Liver (tissue), 9 donors: ENCODE measurements around the gene FZD7. TPM values are rescaled to one million over a fixed set of nuclear protein-coding genes. Genes with fewer than 3 reads are reported as not detected.

Source experiments
- DNase-seq: peaks from one replicate; pipeline ENCODE4 v3.0.0-alpha.2; 2017; ENCODE audit warnings: low spot score
- H3K27ac ChIP-seq, 2 donors: one replicate each; pipeline ENCODE4 v1.7.0; 2013; ENCODE audit warnings: inconsistent platforms in 2 of 2, low read length in 2 of 2, control low read depth in 1 of 2, low read depth in 1 of 2, mild to moderate bottlenecking in 1 of 2
- H3K27me3 ChIP-seq, 4 donors: one replicate each; pipeline versions ENCODE4 v1.6.1 to v1.7.0; 2013; ENCODE audit warnings: low read length in 3 of 4, inconsistent platforms in 1 of 4, mild to moderate bottlenecking in 1 of 4, moderate library complexity in 1 of 4; ENCODE audit not compliant: control insufficient read depth in 4 of 4, insufficient read depth in 4 of 4
- H3K36me3 ChIP-seq, 4 donors: one replicate each; pipeline versions ENCODE4 v1.6.1 to v1.7.0; 2013; ENCODE audit warnings: low read length in 3 of 4, mild to moderate bottlenecking in 3 of 4, low read depth in 1 of 4, moderate library complexity in 1 of 4; ENCODE audit not compliant: control insufficient read depth in 4 of 4, insufficient read depth in 3 of 4
- H3K4me1 ChIP-seq, 4 donors: one replicate each; pipeline versions ENCODE4 v1.6.1 to v1.7.0; 2013; ENCODE audit warnings: low read length in 3 of 4, mild to moderate bottlenecking in 3 of 4, moderate library complexity in 1 of 4; ENCODE audit not compliant: control insufficient read depth in 4 of 4, insufficient read depth in 4 of 4
- H3K4me3 ChIP-seq, 3 donors: one replicate each; pipeline versions ENCODE4 v1.6.1 to v1.7.0; 2013; ENCODE audit warnings: low read length in 3 of 3, control low read depth in 1 of 3, low read depth in 1 of 3, mild to moderate bottlenecking in 1 of 3
- H3K9ac ChIP-seq, 2 donors: one replicate each; pipeline ENCODE4 v1.7.0; 2013; ENCODE audit warnings: low read length in 2 of 2, mild to moderate bottlenecking in 2 of 2, moderate library complexity in 2 of 2, control low read depth in 1 of 2, low read depth in 1 of 2
- H3K9me3 ChIP-seq, 4 donors: one replicate each; pipeline versions ENCODE4 v1.6.1 to v1.7.0; 2013; ENCODE audit warnings: low read length in 3 of 4; ENCODE audit not compliant: control insufficient read depth in 4 of 4
- ATF3 ChIP-seq: IDR thresholded peaks from 2 replicates; pipeline ENCODE4 v1.6.1; 2016; ENCODE audit warnings: antibody characterized with exemption
- EGR1 ChIP-seq, 2 donors: IDR thresholded peaks; 2 replicates each; pipeline ENCODE4 v1.6.1; 2016 to 2018; ENCODE audit warnings: antibody characterized with exemption in 2 of 2, low read depth in 2 of 2
- FOXA1 ChIP-seq: IDR thresholded peaks from 2 replicates; pipeline ENCODE4 v1.6.1; 2016; ENCODE audit warnings: antibody characterized with exemption
- FOXA2 ChIP-seq: IDR thresholded peaks from 2 replicates; pipeline ENCODE4 v1.6.1; 2016; ENCODE audit warnings: antibody characterized with exemption
- GABPA ChIP-seq, 2 donors: IDR thresholded peaks in 1 of 2; conservative IDR thresholded peaks in 1 of 2; 2 replicates each; pipeline ENCODE4 v1.6.1; 2016; ENCODE audit warnings: antibody characterized with exemption in 2 of 2, mild to moderate bottlenecking in 1 of 2, moderate library complexity in 1 of 2
- HNF4A ChIP-seq, 2 donors: conservative IDR thresholded peaks; 2 replicates each; pipeline ENCODE4 v1.6.1; 2016; ENCODE audit warnings: antibody characterized with exemption in 2 of 2, mild to moderate bottlenecking in 2 of 2
- HNF4G ChIP-seq: IDR thresholded peaks from 2 replicates; pipeline ENCODE4 v1.6.1; 2016; ENCODE audit warnings: antibody characterized with exemption
- JUND ChIP-seq, 2 donors: IDR thresholded peaks; 2 replicates each; pipeline ENCODE4 v1.6.1; 2016; ENCODE audit warnings: antibody characterized with exemption in 2 of 2
- NR2F2 ChIP-seq: IDR thresholded peaks from 2 replicates; pipeline ENCODE4 v1.6.1; 2016; ENCODE audit warnings: antibody characterized with exemption
- RAD21 ChIP-seq, 2 donors: IDR thresholded peaks; 2 replicates each; pipeline ENCODE4 v1.6.1; 2016; ENCODE audit warnings: antibody characterized with exemption in 2 of 2, mild to moderate bottlenecking in 2 of 2
- SP1 ChIP-seq: IDR thresholded peaks from 2 replicates; pipeline ENCODE4 v1.6.1; 2018; ENCODE audit warnings: antibody characterized with exemption, mild to moderate bottlenecking
- TAF1 ChIP-seq: conservative IDR thresholded peaks from 2 replicates; pipeline ENCODE4 v1.6.1; 2016; ENCODE audit warnings: antibody characterized with exemption, mild to moderate bottlenecking
- YY1 ChIP-seq: IDR thresholded peaks from 2 replicates; pipeline ENCODE4 v1.6.1; 2016; ENCODE audit warnings: antibody characterized with exemption, mild to moderate bottlenecking
- WGBS: extraction: QIAGEN DNeasy Blood & Tissue Kit; methylation state at CpG from one replicate; pipeline ENCODE4 v1.1.7; 2013; 5-methylcytosine and 5-hydroxymethylcytosine counted together
- polyA plus RNA-seq, 2 donors: library from polyadenylated mRNA; stranded (reverse) in 1 of 2; unstranded in 1 of 2; fragments of 200-250 nt in 1 of 2; fragments of >200 nt in 1 of 2; fragmentation: Nextera tagmentation in 1 of 2; extraction: Ambion mirVana in 1 of 2; gene quantifications; one replicate each; pipeline versions ENCODE4 v1.2.1 to v1.2.3, GENCODE V29; 2013 to 2015
- total RNA-seq, 2 donors: library from RNA; depleted of rRNA; stranded (reverse); fragments of >200 nt; gene quantifications; one replicate each; pipeline ENCODE4 v1.2.3, GENCODE V29; 2014
- TF ChIP-seq, protein P1 (sequence below): IDR thresholded peaks from 2 replicates; pipeline ENCODE4 v1.6.1; 2016; ENCODE audit warnings: antibody characterized with exemption
- TF ChIP-seq, protein P2 (sequence below): fragments of 150-350 bp; IDR thresholded peaks from 2 replicates; pipeline ENCODE4 v1.5.1; 2017; ENCODE audit warnings: improper control_type of control experiment, low read depth, low read length; ENCODE audit not compliant: missing input control
- TF ChIP-seq, protein P3 (sequence below): IDR thresholded peaks from 2 replicates; pipeline ENCODE4 v1.6.1; 2016; ENCODE audit warnings: antibody characterized with exemption
- donor health status: healthy.
- donor health status: healthy.
- donor health status: healthy.
- donor health status: healthy.
- donor health status: healthy.

FZD7 gene
- total and polyA plus RNA-seq, 4 donors = 0.21 to 1.5 (median 0.92) TPM

GRCh38 chr2:201996006-201996405 is 37.6 kb upstream of the FZD7 start:
- no peaks in the 10 kb centered on the region for H3K9me3 ChIP-seq
- no peaks in the 10 kb centered on the region for H3K36me3 ChIP-seq
- 70% methylated on average over 11 of the region's 11 CpGs for WGBS
- no peak for DNase-seq
- no peak overlapping the region for H3K4me3 ChIP-seq
- H3K4me1 ChIP-seq = no peaks in the 10 kb centered on the region
- H3K9ac ChIP-seq = no peak overlapping the region
- no peaks in the 10 kb centered on the region for H3K27me3 ChIP-seq
- H3K27ac ChIP-seq = no peak overlapping the region
- TF ChIP-seq SP1 (no peak), YY1 (no peak), FOXA2 (no peak), ATF3 (no peak), FOXA1 (no peak), GABPA (IDR thresholded peaks at IDR 0.05 in 1 of 2, conservative IDR thresholded peaks at IDR 0.05 in 1 of 2) (no peak)
- TF ChIP-seq, protein P1, sequence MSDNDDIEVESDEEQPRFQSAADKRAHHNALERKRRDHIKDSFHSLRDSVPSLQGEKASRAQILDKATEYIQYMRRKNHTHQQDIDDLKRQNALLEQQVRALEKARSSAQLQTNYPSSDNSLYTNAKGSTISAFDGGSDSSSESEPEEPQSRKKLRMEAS = no peak
- TF ChIP-seq, protein P2, sequence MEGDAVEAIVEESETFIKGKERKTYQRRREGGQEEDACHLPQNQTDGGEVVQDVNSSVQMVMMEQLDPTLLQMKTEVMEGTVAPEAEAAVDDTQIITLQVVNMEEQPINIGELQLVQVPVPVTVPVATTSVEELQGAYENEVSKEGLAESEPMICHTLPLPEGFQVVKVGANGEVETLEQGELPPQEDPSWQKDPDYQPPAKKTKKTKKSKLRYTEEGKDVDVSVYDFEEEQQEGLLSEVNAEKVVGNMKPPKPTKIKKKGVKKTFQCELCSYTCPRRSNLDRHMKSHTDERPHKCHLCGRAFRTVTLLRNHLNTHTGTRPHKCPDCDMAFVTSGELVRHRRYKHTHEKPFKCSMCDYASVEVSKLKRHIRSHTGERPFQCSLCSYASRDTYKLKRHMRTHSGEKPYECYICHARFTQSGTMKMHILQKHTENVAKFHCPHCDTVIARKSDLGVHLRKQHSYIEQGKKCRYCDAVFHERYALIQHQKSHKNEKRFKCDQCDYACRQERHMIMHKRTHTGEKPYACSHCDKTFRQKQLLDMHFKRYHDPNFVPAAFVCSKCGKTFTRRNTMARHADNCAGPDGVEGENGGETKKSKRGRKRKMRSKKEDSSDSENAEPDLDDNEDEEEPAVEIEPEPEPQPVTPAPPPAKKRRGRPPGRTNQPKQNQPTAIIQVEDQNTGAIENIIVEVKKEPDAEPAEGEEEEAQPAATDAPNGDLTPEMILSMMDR = no peak

DNA sequence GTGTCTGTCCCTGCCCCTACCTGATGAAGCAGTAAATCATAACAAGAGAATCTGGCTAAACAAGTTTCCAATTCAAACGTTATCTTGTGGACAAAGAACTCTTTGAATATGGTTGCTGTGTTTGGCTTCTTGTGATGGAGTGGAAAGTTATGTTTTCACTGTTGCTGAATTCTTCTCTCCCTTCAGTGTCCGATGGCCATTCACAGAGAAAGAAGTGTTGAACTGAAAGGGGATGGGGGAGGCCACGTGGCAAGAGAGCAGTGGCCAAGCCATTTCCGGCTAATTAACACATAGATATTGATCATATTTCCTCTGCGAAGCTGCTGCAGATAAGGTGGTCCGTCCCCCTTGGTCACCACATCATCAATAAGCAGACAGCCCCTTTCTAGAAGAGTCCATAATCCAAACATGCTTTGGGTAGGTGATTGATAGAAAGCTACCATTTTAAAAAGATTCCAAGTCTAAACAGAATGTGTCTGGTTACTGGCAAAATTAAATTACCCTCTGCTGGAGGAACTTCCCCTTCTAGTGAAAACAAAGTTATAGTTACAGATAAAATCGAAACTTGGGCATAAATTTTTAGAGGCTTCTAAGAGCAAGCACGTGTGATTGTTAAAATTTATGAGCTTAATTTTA is 36.9 kb upstream of the FZD7 start:
- Histone ChIP-seq H3K36me3 (no peaks in the 10 kb centered on the region), H3K4me1 (no peaks in the 10 kb centered on the region), H3K9me3 (no peaks in the 10 kb centered on the region), H3K4me3 (no peak overlapping the region), H3K9ac (no peak overlapping the region), H3K27ac (no peak overlapping the region), H3K27me3 (no peaks in the 10 kb centered on the region)
- WGBS = 61% methylated on average over 8 of the region's 8 CpGs
- no peak for DNase-seq
- no peak for TF ChIP-seq SP1

- no peak for DNase-seq
- Histone ChIP-seq H3K4me3 (no peak overlapping the region), H3K36me3 (no peaks in the 10 kb centered on the region), H3K9ac (no peak overlapping the region), H3K27ac (no peak overlapping the region), H3K9me3 (no peaks in the 10 kb centered on the region), H3K4me1 (no peaks in the 10 kb centered on the region), H3K27me3 (no peaks in the 10 kb centered on the region)
- TF ChIP-seq RAD21 (IDR thresholded peaks at IDR 0.05) = no peak
- TF ChIP-seq JUND (IDR thresholded peaks at IDR 0.05) = no peak
- no peak for TF ChIP-seq FOXA2
- no peak for TF ChIP-seq NR2F2
- no peak for TF ChIP-seq SP1
- 93% methylated on average over 7 of the region's 7 CpGs for WGBS
Measured at GRCh38 chr2:201999279-201999678, 34.4 kb upstream of the FZD7 start.

GRCh38 chr2:202001826-202002225 is 31.8 kb upstream of the FZD7 start:
- WGBS = 90% methylated on average over 2 of the region's 2 CpGs
- Histone ChIP-seq H3K9ac (no peak overlapping the region), H3K4me1 (no peaks in the 10 kb centered on the region), H3K27ac (no peak overlapping the region), H3K27me3 (no peaks in the 10 kb centered on the region), H3K4me3 (no peak overlapping the region), H3K36me3 (no peaks in the 10 kb centered on the region), H3K9me3 (no peaks in the 10 kb centered on the region)
- DNase-seq = no peak
- TF ChIP-seq, protein P3, sequence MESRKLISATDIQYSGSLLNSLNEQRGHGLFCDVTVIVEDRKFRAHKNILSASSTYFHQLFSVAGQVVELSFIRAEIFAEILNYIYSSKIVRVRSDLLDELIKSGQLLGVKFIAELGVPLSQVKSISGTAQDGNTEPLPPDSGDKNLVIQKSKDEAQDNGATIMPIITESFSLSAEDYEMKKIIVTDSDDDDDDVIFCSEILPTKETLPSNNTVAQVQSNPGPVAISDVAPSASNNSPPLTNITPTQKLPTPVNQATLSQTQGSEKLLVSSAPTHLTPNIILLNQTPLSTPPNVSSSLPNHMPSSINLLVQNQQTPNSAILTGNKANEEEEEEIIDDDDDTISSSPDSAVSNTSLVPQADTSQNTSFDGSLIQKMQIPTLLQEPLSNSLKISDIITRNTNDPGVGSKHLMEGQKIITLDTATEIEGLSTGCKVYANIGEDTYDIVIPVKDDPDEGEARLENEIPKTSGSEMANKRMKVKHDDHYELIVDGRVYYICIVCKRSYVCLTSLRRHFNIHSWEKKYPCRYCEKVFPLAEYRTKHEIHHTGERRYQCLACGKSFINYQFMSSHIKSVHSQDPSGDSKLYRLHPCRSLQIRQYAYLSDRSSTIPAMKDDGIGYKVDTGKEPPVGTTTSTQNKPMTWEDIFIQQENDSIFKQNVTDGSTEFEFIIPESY = no peak
- no peak for TF ChIP-seq NR2F2
- TF ChIP-seq FOXA2 = no peak
- TF ChIP-seq FOXA1 = no peak
- no peak for TF ChIP-seq TAF1
- TF ChIP-seq HNF4A (conservative IDR thresholded peaks at IDR 0.05) = no peak
- TF ChIP-seq HNF4G = no peak
- no peak for TF ChIP-seq GABPA (IDR thresholded peaks at IDR 0.05 in 1 of 2, conservative IDR thresholded peaks at IDR 0.05 in 1 of 2)
- no peak for TF ChIP-seq EGR1 (IDR thresholded peaks at IDR 0.05; ENCODE audit: low read depth in 2 of 2)
- no peak for TF ChIP-seq RAD21 (IDR thresholded peaks at IDR 0.05)
- TF ChIP-seq, protein P1 = no peak
